SU-DHL-6 (cell line): ENCODE data around the gene FCHSD2.

Source experiments
- H2AFZ ChIP-seq: fragments of 200-600 bp; sonication (generic); 2 replicates; pipeline ENCODE4 v1.6.1; 2014; ENCODE audit warnings: low read depth, mild to moderate bottlenecking, moderate library complexity, mixed read lengths, antibody characterized with exemption, low read length; ENCODE audit not compliant: severe bottlenecking
- H3F3A ChIP-seq: fragments of 200-600 bp; shearing (Covaris generic); 2 replicates; pipeline ENCODE4 v1.6.0; 2016; ENCODE audit warnings: antibody characterized with exemption, mild to moderate bottlenecking; ENCODE audit not compliant: insufficient read depth
- H3K27ac ChIP-seq: fragments of 200-600 bp; sonication (generic); 2 replicates; pipeline ENCODE4 v1.5.1; 2016; ENCODE audit warnings: low read depth, mild to moderate bottlenecking, low read length, moderate library complexity, mixed read lengths
- H3K27me3 ChIP-seq: fragments of 200-600 bp; sonication (generic), shearing (Covaris generic); 2 replicates; pipeline ENCODE4 v1.6.0; 2014; ENCODE audit warnings: mild to moderate bottlenecking, low read length
- H3K36me3 ChIP-seq: fragments of 200-600 bp; sonication (generic); 2 replicates; pipeline ENCODE4 v1.6.1; 2014; ENCODE audit warnings: mild to moderate bottlenecking, low read length, mixed read lengths
- H3K4me2 ChIP-seq: fragments of 300-600, 200-600 bp; shearing (Covaris generic), sonication (generic); 2 replicates; pipeline ENCODE4 v1.6.0; 2014; ENCODE audit warnings: low read length, low read depth, mild to moderate bottlenecking; ENCODE audit not compliant: poor library complexity, severe bottlenecking
- H3K4me3 ChIP-seq: fragments of 200-600 bp; sonication (generic); 2 replicates; pipeline ENCODE4 v1.5.1; 2014; ENCODE audit warnings: antibody characterized with exemption, low read length, mild to moderate bottlenecking, mixed read lengths; ENCODE audit not compliant: insufficient read depth, poor library complexity, severe bottlenecking
- H3K79me2 ChIP-seq: fragments of 200-600 bp; sonication (generic); 2 replicates; pipeline ENCODE4 v1.6.1; 2014; ENCODE audit warnings: mild to moderate bottlenecking, low read length, moderate library complexity; ENCODE audit not compliant: insufficient read depth
- H3K9ac ChIP-seq: fragments of 200-600 bp; sonication (generic); 2 replicates; pipeline ENCODE4 v1.7.0; 2014; ENCODE audit warnings: mild to moderate bottlenecking, low read length
- H3K9me2 ChIP-seq: fragments of 200-600 bp; sonication (generic); replicated peaks from 2 replicates; pipeline ENCODE4 v1.6.1; 2014; ENCODE audit warnings: low read length; ENCODE audit not compliant: insufficient read depth
- H3K9me3 ChIP-seq: fragments of 200-600 bp; sonication (generic); 2 replicates; pipeline ENCODE4 v1.6.1; 2014; ENCODE audit warnings: low read length, mixed read lengths; ENCODE audit not compliant: insufficient read depth
- H4K20me1 ChIP-seq: fragments of 200-600 bp; sonication (generic); 2 replicates; pipeline ENCODE4 v1.6.1; 2014; ENCODE audit warnings: low read depth, mild to moderate bottlenecking, antibody characterized with exemption, low read length, moderate library complexity, mixed read lengths
- EZH2phosphoT487 ChIP-seq: fragments of 200-600 bp; sonication (generic), shearing (Covaris generic); conservative IDR thresholded peaks from 2 replicates; pipeline ENCODE4 v1.6.1; 2018; ENCODE audit warnings: mild to moderate bottlenecking, antibody characterized with exemption, low read length, moderate library complexity, mixed read lengths
- TF ChIP-seq, protein P1 (sequence below): fragments of 200-600 bp; sonication (generic); IDR thresholded peaks from one replicate; pipeline ENCODE4 v1.5.1; 2017; ENCODE audit warnings: antibody characterized with exemption, mild to moderate bottlenecking, low read length, moderate library complexity; ENCODE audit not compliant: insufficient read depth, poor library complexity, severe bottlenecking

The FCHSD2 gene

DNA sequence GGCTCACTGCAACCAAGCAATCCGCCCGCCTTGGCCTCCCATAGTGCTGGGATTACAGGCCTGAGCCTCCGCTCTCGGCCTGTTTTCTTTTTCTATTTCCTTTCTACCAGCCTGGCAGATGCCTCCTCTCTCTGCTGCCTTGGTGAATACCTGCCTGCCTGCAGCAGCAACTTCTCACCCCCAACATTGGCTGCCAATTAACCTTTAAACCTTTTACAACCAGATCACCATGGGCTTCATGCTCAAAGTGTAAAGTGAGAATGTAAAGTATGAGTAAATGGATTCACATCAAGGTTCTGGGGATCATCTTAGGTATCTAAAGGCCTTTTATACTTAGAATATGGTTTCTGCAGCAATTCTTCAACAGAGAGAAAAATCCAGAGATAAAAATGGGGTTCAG, 13.0 kb upstream of the FCHSD2 start:
- Histone ChIP-seq H3K27ac (peak overlapping the region; percentile 99), H3K9ac (peak overlapping the region; percentile 70), H3K79me2 (no peaks in the 10 kb centered on the region)

DNA sequence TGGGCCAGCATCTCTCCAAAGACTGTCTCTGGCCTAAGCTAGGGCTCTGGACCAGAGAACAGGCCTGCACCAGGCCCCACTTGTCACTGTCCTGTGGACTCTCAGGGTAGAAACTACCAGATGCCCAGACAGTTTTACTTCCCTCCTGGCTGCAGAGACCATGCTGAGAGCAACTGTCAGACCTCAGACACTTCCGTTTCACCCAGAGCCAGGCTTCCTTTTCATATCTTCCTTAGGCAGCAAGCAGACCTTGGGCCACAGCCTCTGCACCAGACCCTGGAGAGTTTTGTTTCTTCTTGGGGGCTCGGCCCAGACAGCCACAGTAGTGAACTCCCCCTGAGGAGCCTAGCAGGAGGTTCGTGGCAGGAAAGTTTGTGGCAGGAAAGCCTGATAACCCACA, 12.1 kb upstream of the FCHSD2 start:
- peak overlapping the region; percentile 99 for H3K27ac ChIP-seq
- no peaks in the 10 kb centered on the region for H3K36me3 ChIP-seq
- H3K27me3 ChIP-seq: no peaks in the 10 kb centered on the region
- H3K4me3 ChIP-seq: peak overlapping the region; percentile 27
- TF ChIP-seq, protein P1, sequence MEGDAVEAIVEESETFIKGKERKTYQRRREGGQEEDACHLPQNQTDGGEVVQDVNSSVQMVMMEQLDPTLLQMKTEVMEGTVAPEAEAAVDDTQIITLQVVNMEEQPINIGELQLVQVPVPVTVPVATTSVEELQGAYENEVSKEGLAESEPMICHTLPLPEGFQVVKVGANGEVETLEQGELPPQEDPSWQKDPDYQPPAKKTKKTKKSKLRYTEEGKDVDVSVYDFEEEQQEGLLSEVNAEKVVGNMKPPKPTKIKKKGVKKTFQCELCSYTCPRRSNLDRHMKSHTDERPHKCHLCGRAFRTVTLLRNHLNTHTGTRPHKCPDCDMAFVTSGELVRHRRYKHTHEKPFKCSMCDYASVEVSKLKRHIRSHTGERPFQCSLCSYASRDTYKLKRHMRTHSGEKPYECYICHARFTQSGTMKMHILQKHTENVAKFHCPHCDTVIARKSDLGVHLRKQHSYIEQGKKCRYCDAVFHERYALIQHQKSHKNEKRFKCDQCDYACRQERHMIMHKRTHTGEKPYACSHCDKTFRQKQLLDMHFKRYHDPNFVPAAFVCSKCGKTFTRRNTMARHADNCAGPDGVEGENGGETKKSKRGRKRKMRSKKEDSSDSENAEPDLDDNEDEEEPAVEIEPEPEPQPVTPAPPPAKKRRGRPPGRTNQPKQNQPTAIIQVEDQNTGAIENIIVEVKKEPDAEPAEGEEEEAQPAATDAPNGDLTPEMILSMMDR: no peak
- TF ChIP-seq EZH2phosphoT487: no peak
- H3K9me3 ChIP-seq: no peaks in the 10 kb centered on the region
- H2AFZ ChIP-seq: no peak overlapping the region
- H3F3A ChIP-seq: peaks cover 61% of the 10 kb centered on the region
- peak overlapping the region; percentile 70 for H3K9ac ChIP-seq
- H4K20me1 ChIP-seq: no peaks in the 10 kb centered on the region
- H3K9me2 ChIP-seq: no peaks in the 10 kb centered on the region
- H3K79me2 ChIP-seq: no peaks in the 10 kb centered on the region
- peak overlapping the region; percentile 75 for H3K4me2 ChIP-seq

More for the DNA sequence above, 13.0 kb upstream of the FCHSD2 start:
- no peak overlapping the region for H3K4me3 ChIP-seq
- H3K36me3 ChIP-seq: no peaks in the 10 kb centered on the region
- H3F3A ChIP-seq: peaks cover 61% of the 10 kb centered on the region
- no peaks in the 10 kb centered on the region for H3K27me3 ChIP-seq
- no peak for TF ChIP-seq EZH2phosphoT487
- TF ChIP-seq, protein P1: no peak
- no peaks in the 10 kb centered on the region for H3K9me3 ChIP-seq
- H3K9me2 ChIP-seq: no peaks in the 10 kb centered on the region
- peak overlapping the region; percentile 14 for H2AFZ ChIP-seq
- no peaks in the 10 kb centered on the region for H4K20me1 ChIP-seq
- H3K4me2 ChIP-seq: peak overlapping the region; percentile 75

DNA sequence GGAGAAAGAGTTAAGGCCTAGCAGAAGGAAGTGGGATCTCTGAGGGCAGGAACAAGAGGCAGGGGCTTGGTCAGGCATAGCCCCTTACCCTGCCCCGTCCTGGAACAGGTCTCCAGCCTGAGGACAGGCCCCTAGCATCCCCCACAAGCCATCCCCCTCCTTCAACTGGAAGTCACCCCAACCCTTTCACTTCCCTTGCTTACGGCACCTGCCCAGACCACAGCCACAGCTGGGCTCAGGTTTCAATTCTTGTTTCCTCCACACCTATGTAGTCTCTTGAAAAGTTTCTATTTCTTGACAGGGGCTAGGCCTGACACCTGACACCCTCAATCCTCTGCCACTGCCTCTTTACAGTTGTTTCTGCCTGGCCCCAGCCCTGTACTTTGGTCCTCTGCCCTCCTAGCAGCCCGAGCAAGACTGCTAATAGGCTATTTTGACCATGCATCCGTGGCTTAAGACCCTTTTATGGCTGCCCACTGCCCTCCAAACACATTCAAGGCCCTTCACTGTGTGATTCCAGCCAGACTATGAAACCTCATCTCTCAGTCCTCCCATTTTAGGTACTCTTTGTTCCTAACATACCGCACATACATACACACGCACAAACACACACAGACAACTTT, 10.9 kb upstream of the FCHSD2 start:
- peak overlapping the region; percentile 75 for H3K4me2 ChIP-seq
- H3K27me3 ChIP-seq: no peaks in the 10 kb centered on the region
- H3K79me2 ChIP-seq: no peaks in the 10 kb centered on the region
- peaks cover 66% of the 10 kb centered on the region for H3F3A ChIP-seq
- H3K27ac ChIP-seq: peak overlapping the region; percentile 99
- no peak overlapping the region for H2AFZ ChIP-seq
- no peak for TF ChIP-seq EZH2phosphoT487
- TF ChIP-seq, protein P1: no peak
- H3K9ac ChIP-seq: peak overlapping the region; percentile 70
- H3K4me3 ChIP-seq: peak overlapping the region; percentile 14
- no peaks in the 10 kb centered on the region for H3K9me2 ChIP-seq
- no peaks in the 10 kb centered on the region for H4K20me1 ChIP-seq
- H3K9me3 ChIP-seq: no peaks in the 10 kb centered on the region
- no peaks in the 10 kb centered on the region for H3K36me3 ChIP-seq
